HG02610 (cell line): ENCODE data around the gene RBM4B.

Experiments
- ATAC-seq: cut with Tn5 transposase; IDR thresholded peaks from one replicate; pipeline ENCODE4 v1.9.1; 2021; ENCODE audit warnings: mild to moderate bottlenecking, moderate library complexity; ENCODE audit not compliant: unreplicated experiment

Gene RBM4B

GRCh38 chr11:66688561-66689534 lies 11.2 kb upstream of the RBM4B start:
- no peak for ATAC-seq

GRCh38 chr11:66687831-66688281 lies 10.2 kb upstream of the RBM4B start:
- no peak for ATAC-seq

GRCh38 chr11:66686801-66687750 lies 9.4 kb upstream of the RBM4B start:
- ATAC-seq = no peak

GRCh38 chr11:66686100-66686785 lies 8.6 kb upstream of the RBM4B start:
- ATAC-seq = no peak

- ATAC-seq = no peak
Measured at GRCh38 chr11:66685276-66686099, 7.8 kb upstream of the RBM4B start.

GRCh38 chr11:66684635-66685034 lies 6.9 kb upstream of the RBM4B start:
- ATAC-seq = no peak

GRCh38 chr11:66683877-66684276 lies 6.2 kb upstream of the RBM4B start:
- ATAC-seq = no peak

- no peak for ATAC-seq
Measured at GRCh38 chr11:66680966-66681645, 3.4 kb upstream of the RBM4B start.

- no peak for ATAC-seq
Measured at GRCh38 chr11:66676931-66677598, 622 bp downstream of the RBM4B start.

- ATAC-seq = no peak
Measured at GRCh38 chr11:66676282-66676919, 1.3 kb downstream of the RBM4B start.

GRCh38 chr11:66674964-66675602 lies 2.6 kb downstream of the RBM4B start:
- ATAC-seq = no peak

GRCh38 chr11:66670816-66671215 lies 6.9 kb downstream of the RBM4B start:
- ATAC-seq = no peak

GRCh38 chr11:66665369-66665768 lies 12.3 kb downstream of the RBM4B start:
- ATAC-seq = no peak

GRCh38 chr11:66663741-66664296 lies 13.9 kb downstream of the RBM4B start:
- ATAC-seq = no peak

- ATAC-seq = no peak
Measured at GRCh38 chr11:66659763-66660162, 17.9 kb downstream of the RBM4B start.

GRCh38 chr11:66653123-66653522 lies 24.6 kb downstream of the RBM4B start:
- ATAC-seq = no peak

GRCh38 chr11:66652651-66653050 lies 25.0 kb downstream of the RBM4B start:
- no peak for ATAC-seq

GRCh38 chr11:66651016-66651415 lies 26.7 kb downstream of the RBM4B start:
- ATAC-seq = no peak
